Mammary epithelial cell (primary cell): ENCODE results near the gene IL1RL2.

Source experiments
- EZH2 ChIP-seq: IDR thresholded peaks from 2 replicates; pipeline ENCODE4 v1.6.1; 2012; ENCODE audit warnings: low read length, inconsistent platforms, borderline replicate concordance
- TF ChIP-seq, protein P1 (sequence below), 2 donors: IDR thresholded peaks in 1 of 2; conservative IDR thresholded peaks in 1 of 2; 2 replicates each; pipeline ENCODE4 v1.5.1; 2011 to 2012; ENCODE audit warnings: inconsistent platforms in 2 of 2, low read length in 2 of 2, mild to moderate bottlenecking in 2 of 2, control low read depth in 1 of 2, low read depth in 1 of 2; ENCODE audit not compliant: insufficient read depth in 1 of 2; ENCODE audit errors: extremely low read depth in 1 of 2

DNA sequence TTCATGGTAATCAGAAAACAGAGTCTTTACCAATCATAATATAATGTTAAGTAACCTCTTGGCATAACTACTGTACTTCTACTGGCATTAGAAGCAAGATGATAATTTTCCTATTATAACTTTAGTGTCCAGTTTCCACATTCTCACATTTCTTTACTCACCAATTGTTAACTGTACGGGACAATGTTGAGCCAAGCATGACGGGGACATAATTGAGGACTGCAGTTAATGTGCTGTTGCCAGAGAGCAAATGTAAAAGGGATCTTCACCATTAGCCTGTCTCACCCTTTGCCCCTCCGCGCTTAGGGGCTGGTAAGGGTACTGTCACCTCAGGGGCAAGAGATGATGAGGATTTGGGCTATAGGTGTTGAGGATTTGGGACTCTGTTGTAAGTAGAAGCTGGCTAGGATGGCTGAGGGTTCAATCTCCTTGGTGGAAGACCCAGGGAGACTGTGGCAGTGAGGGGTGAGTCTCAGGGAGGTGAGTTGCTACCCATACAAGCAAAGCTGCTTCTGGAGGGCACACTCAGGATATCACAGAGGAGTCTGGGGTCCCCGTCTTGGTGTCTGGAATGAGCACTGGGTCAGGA is 70.1 kb downstream of the IL1RL2 start:
- TF ChIP-seq, protein P1, sequence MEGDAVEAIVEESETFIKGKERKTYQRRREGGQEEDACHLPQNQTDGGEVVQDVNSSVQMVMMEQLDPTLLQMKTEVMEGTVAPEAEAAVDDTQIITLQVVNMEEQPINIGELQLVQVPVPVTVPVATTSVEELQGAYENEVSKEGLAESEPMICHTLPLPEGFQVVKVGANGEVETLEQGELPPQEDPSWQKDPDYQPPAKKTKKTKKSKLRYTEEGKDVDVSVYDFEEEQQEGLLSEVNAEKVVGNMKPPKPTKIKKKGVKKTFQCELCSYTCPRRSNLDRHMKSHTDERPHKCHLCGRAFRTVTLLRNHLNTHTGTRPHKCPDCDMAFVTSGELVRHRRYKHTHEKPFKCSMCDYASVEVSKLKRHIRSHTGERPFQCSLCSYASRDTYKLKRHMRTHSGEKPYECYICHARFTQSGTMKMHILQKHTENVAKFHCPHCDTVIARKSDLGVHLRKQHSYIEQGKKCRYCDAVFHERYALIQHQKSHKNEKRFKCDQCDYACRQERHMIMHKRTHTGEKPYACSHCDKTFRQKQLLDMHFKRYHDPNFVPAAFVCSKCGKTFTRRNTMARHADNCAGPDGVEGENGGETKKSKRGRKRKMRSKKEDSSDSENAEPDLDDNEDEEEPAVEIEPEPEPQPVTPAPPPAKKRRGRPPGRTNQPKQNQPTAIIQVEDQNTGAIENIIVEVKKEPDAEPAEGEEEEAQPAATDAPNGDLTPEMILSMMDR (conservative IDR thresholded peaks at IDR 0.05 in 1 of 2, IDR thresholded peaks at IDR 0.05 in 1 of 2; ENCODE audit: extremely low read depth in 1 of 2, insufficient read depth in 1 of 2, low read depth in 1 of 2, low read length in 2 of 2), result no peak
- no peak for TF ChIP-seq EZH2
